Stimulated activated CD4-positive, alpha-beta T cell treated with anti-CD3 and anti-CD28 coated beads, Interleukin-2, amount 100 ng/mL, for 48 hours (primary cell): ENCODE data around the gene SLC5A10.
"Not testable (repeated sequence)": the region's sequence is repeated elsewhere in the genome, so short reads cannot be mapped to it uniquely, and the experiment has no call there.

Source experiments
- DNase-seq, 2 donors: peaks; one replicate each; pipeline ENCODE4 v3.0.0-alpha.2; 2020

SLC5A10 gene

GRCh38 chr17:19055447-19055846 is 103.5 kb downstream of the SLC5A10 start:
- DNase-seq, result not testable (repeated sequence)

GRCh38 chr17:19062009-19062717 is 110.2 kb downstream of the SLC5A10 start:
- DNase-seq, result peak in 1 of 2 donors; percentile 92

- DNase-seq, result not testable (repeated sequence)
Observed at GRCh38 chr17:19062718-19063325, 110.9 kb downstream of the SLC5A10 start.

- peak; percentile 71 to 96 for DNase-seq
Observed at GRCh38 chr17:19063326-19063956, 111.5 kb downstream of the SLC5A10 start.

GRCh38 chr17:19064378-19064777 is 112.4 kb downstream of the SLC5A10 start:
- not testable (repeated sequence) for DNase-seq

- DNase-seq, result not testable (repeated sequence)
Observed at GRCh38 chr17:19070318-19071168, 118.6 kb downstream of the SLC5A10 start.
